PC-3 (cell line): Measurements from ENCODE around the gene TCN2.

Experiments used
- CTCF ChIP-seq: fragments of 300-600 bp; sonication (generic); conservative IDR thresholded peaks from 2 replicates; pipeline ENCODE4 v1.5.1; 2017; ENCODE audit warnings: antibody characterized with exemption, low read depth, mild to moderate bottlenecking, low read length
- EZH2phosphoT487 ChIP-seq: fragments of 300-600 bp; sonication (generic); IDR thresholded peaks from 2 replicates; pipeline ENCODE4 v1.6.1; 2018; ENCODE audit warnings: mild to moderate bottlenecking, antibody characterized with exemption, low read length, borderline replicate concordance

- no peak for TF ChIP-seq EZH2phosphoT487
- no peak for TF ChIP-seq CTCF
Observed at GRCh38 chr22:30662040-30662439, 55.1 kb downstream of the TCN2 start.
